RPMI7951 (cell line): ENCODE data around the gene DIP2C. TPM values are rescaled to one million over a fixed set of nuclear protein-coding genes. Genes with fewer than 3 reads are reported as not detected.
A peak's percentile ranks its signal among the peaks of the same experiment; 100 is the strongest.
"Not testable (repeated sequence)": the region's sequence is repeated elsewhere in the genome, so short reads cannot be mapped to it uniquely, and the experiment has no call there.

Experiments
- DNase-seq: peaks from one replicate; pipeline ENCODE4 v3.0.0-alpha.2; 2012; ENCODE audit warnings: low read depth
- total RNA-seq: library from RNA; depleted of rRNA; stranded (reverse); fragments of >200 nt; shearing (Covaris generic); gene quantifications from 2 replicates; pipeline ENCODE4 v1.2.3, GENCODE V29; 2014

The DIP2C gene
- total RNA-seq, 1 experiment from 2014 or later = 7.0 TPM

- no peak for DNase-seq
Measured at GRCh38 chr10:306675-307185, 382.7 kb downstream of the DIP2C start.

- DNase-seq = no peak
Measured at GRCh38 chr10:306007-306674, 383.3 kb downstream of the DIP2C start.

- DNase-seq = no peak
Measured at GRCh38 chr10:305034-305433, 384.4 kb downstream of the DIP2C start.

GRCh38 chr10:301536-301935 is 387.9 kb downstream of the DIP2C start:
- no peak for DNase-seq

- DNase-seq = not testable (repeated sequence)
Measured at GRCh38 chr10:300580-300979, 388.9 kb downstream of the DIP2C start.

GRCh38 chr10:299969-300368 is 389.5 kb downstream of the DIP2C start:
- DNase-seq = no peak

- DNase-seq = no peak
Measured at GRCh38 chr10:299512-299911, 390.0 kb downstream of the DIP2C start.

GRCh38 chr10:298033-298432 is 391.4 kb downstream of the DIP2C start:
- no peak for DNase-seq

GRCh38 chr10:297567-297966 is 391.9 kb downstream of the DIP2C start:
- DNase-seq = peak; percentile 44

- DNase-seq = no peak
Measured at GRCh38 chr10:293636-294035, 395.8 kb downstream of the DIP2C start.

- DNase-seq = peak; percentile 17
Measured at GRCh38 chr10:290026-290725, 399.3 kb downstream of the DIP2C start.

- no peak for DNase-seq
Measured at GRCh38 chr10:289581-289980, 399.9 kb downstream of the DIP2C start.

GRCh38 chr10:288316-289200 is 400.9 kb downstream of the DIP2C start:
- DNase-seq = no peak

GRCh38 chr10:287814-288213 is 401.7 kb downstream of the DIP2C start:
- DNase-seq = no peak

GRCh38 chr10:287026-287709 is 402.3 kb downstream of the DIP2C start:
- no peak for DNase-seq

- no peak for DNase-seq
Measured at GRCh38 chr10:285216-285615, 404.3 kb downstream of the DIP2C start.

- no peak for DNase-seq
Measured at GRCh38 chr10:283916-284356, 405.5 kb downstream of the DIP2C start.

GRCh38 chr10:283140-283479 is 406.4 kb downstream of the DIP2C start:
- DNase-seq = no peak

- DNase-seq = peak; percentile 19
Measured at GRCh38 chr10:282294-283139, 407.0 kb downstream of the DIP2C start.

- DNase-seq = no peak
Measured at GRCh38 chr10:279655-280054, 409.8 kb downstream of the DIP2C start.

- no peak for DNase-seq
Measured at GRCh38 chr10:279232-279631, 410.2 kb downstream of the DIP2C start.
